TTC549 (cell line): Measurements from ENCODE around the gene POU2F1.
A peak's percentile ranks its signal among the peaks of the same experiment; 100 is the strongest.
"Not testable (repeated sequence)": the region's sequence is repeated elsewhere in the genome, so short reads cannot be mapped to it uniquely, and the experiment has no call there.

Source experiments
- FAIRE-seq: peaks from 2 replicates; lab custom pipeline; 2012; peaks lifted over from hg19 to GRCh38; lab: Jason Lieb, UNC

POU2F1 gene

GRCh38 chr1:167314671-167315070 lies 94.0 kb downstream of the POU2F1 start:
- no peak for FAIRE-seq

GRCh38 chr1:167317463-167317862 lies 96.8 kb downstream of the POU2F1 start:
- no peak for FAIRE-seq

GRCh38 chr1:167319206-167319605 lies 98.5 kb downstream of the POU2F1 start:
- not testable (repeated sequence) for FAIRE-seq

- no peak for FAIRE-seq
Observed at GRCh38 chr1:167322483-167322882, 101.8 kb downstream of the POU2F1 start.

- FAIRE-seq: no peak
Observed at GRCh38 chr1:167325151-167325550, 104.5 kb downstream of the POU2F1 start.

- FAIRE-seq: no peak
Observed at GRCh38 chr1:167328306-167328815, 107.7 kb downstream of the POU2F1 start.

- FAIRE-seq: no peak
Observed at GRCh38 chr1:167328816-167329483, 108.3 kb downstream of the POU2F1 start.

- FAIRE-seq: peak; percentile 13
Observed at GRCh38 chr1:167330601-167331293, 110.1 kb downstream of the POU2F1 start.

- FAIRE-seq: peak; percentile 9
Observed at GRCh38 chr1:167331650-167332049, 111.0 kb downstream of the POU2F1 start.

GRCh38 chr1:167332503-167332902 lies 111.8 kb downstream of the POU2F1 start:
- FAIRE-seq: no peak

GRCh38 chr1:167333124-167333523 lies 112.4 kb downstream of the POU2F1 start:
- no peak for FAIRE-seq

GRCh38 chr1:167333703-167334102 lies 113.0 kb downstream of the POU2F1 start:
- no peak for FAIRE-seq

GRCh38 chr1:167339405-167339804 lies 118.7 kb downstream of the POU2F1 start:
- FAIRE-seq: no peak

- no peak for FAIRE-seq
Observed at GRCh38 chr1:167342846-167343245, 122.2 kb downstream of the POU2F1 start.

GRCh38 chr1:167344112-167344511 lies 123.4 kb downstream of the POU2F1 start:
- FAIRE-seq: no peak

GRCh38 chr1:167344615-167345385 lies 124.1 kb downstream of the POU2F1 start:
- FAIRE-seq: no peak

- no peak for FAIRE-seq
Observed at GRCh38 chr1:167345386-167345733, 124.7 kb downstream of the POU2F1 start.

- no peak for FAIRE-seq
Observed at GRCh38 chr1:167357305-167357704, 136.6 kb downstream of the POU2F1 start.

- FAIRE-seq: no peak
Observed at GRCh38 chr1:167359295-167359694, 138.6 kb downstream of the POU2F1 start.

- no peak for FAIRE-seq
Observed at GRCh38 chr1:167360120-167360519, 139.4 kb downstream of the POU2F1 start.

- FAIRE-seq: no peak
Observed at GRCh38 chr1:167362638-167363037, 142.0 kb downstream of the POU2F1 start.

GRCh38 chr1:167364826-167365225 lies 144.1 kb downstream of the POU2F1 start:
- no peak for FAIRE-seq

GRCh38 chr1:167365360-167365759 lies 144.7 kb downstream of the POU2F1 start:
- no peak for FAIRE-seq
